BE2C (cell line): ENCODE results near the gene LRRC57.

Experiments used
- DNase-seq: peaks from one replicate; pipeline ENCODE4 v3.0.0-alpha.2; 2020
- H3K27me3 ChIP-seq: fragments of 250-450 bp; sonication (Bioruptor Pico); 2 replicates; pipeline ENCODE4 v1.5.1; 2020; ENCODE audit warnings: mild to moderate bottlenecking
- H3K36me3 ChIP-seq: fragments of 250-450 bp; sonication (Bioruptor Pico); 2 replicates; pipeline ENCODE4 v1.5.1; 2020; ENCODE audit warnings: mild to moderate bottlenecking
- H3K4me1 ChIP-seq: fragments of 250-450 bp; sonication (Bioruptor Pico); 2 replicates; pipeline ENCODE4 v1.5.1; 2020
- H3K4me3 ChIP-seq: 2 replicates; pipeline ENCODE4 v1.5.1; 2011; ENCODE audit warnings: low read depth, low read length
- H3K9me3 ChIP-seq: fragments of 250-450 bp; sonication (Bioruptor Pico); 2 replicates; pipeline ENCODE4 v1.5.1; 2020
- TF ChIP-seq, protein P1 (sequence below): IDR thresholded peaks from 2 replicates; pipeline ENCODE4 v1.5.1; 2012; ENCODE audit warnings: mild to moderate bottlenecking, low read depth, low read length

LRRC57 gene

DNA sequence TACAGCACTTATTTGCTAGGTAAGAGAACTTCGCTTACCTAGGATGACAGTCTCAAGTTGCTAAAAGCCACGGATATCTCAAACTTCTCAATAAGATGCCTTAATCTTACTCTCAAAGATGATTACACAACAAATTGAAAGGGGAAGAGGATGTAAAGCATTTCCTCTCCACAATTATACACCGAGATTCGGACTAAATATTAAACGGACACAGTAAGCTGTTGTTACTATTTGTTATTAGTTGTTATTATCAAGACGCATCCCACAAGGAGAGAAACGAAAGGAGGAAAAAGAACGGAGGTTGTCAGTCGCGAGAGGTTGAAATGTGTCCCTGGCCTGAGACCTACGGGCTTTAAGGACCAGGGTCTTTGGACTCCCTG lies 58.3 kb downstream of the LRRC57 start:
- DNase-seq, result no peak
- Histone ChIP-seq H3K4me1 (no peaks in the 10 kb centered on the region), H3K9me3 (no peaks in the 10 kb centered on the region), H3K27me3 (no peaks in the 10 kb centered on the region), H3K4me3 (peak overlapping the region; percentile 74), H3K36me3 (no peaks in the 10 kb centered on the region)
- TF ChIP-seq, protein P1, sequence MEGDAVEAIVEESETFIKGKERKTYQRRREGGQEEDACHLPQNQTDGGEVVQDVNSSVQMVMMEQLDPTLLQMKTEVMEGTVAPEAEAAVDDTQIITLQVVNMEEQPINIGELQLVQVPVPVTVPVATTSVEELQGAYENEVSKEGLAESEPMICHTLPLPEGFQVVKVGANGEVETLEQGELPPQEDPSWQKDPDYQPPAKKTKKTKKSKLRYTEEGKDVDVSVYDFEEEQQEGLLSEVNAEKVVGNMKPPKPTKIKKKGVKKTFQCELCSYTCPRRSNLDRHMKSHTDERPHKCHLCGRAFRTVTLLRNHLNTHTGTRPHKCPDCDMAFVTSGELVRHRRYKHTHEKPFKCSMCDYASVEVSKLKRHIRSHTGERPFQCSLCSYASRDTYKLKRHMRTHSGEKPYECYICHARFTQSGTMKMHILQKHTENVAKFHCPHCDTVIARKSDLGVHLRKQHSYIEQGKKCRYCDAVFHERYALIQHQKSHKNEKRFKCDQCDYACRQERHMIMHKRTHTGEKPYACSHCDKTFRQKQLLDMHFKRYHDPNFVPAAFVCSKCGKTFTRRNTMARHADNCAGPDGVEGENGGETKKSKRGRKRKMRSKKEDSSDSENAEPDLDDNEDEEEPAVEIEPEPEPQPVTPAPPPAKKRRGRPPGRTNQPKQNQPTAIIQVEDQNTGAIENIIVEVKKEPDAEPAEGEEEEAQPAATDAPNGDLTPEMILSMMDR, result no peak
